Thyroid gland (tissue), 4 donors: ENCODE results near the gene C9orf50.

Experiments
- CTCF ChIP-seq, 6 experiments: fragments of 200-600 bp in 3 of 6; fragments of 450-650 bp in 3 of 6; sonication (generic) in 3 of 6; IDR thresholded peaks; one replicate each; pipeline ENCODE4 v1.5.1; 2016 to 2019; ENCODE audit warnings: antibody characterized with exemption in 6 of 6, mild to moderate bottlenecking in 2 of 6, inconsistent platforms in 1 of 6, moderate library complexity in 1 of 6
- POLR2A ChIP-seq, 2 donors: fragments of 450-650 bp; IDR thresholded peaks; one replicate each; pipeline ENCODE4 v1.6.1; 2017; ENCODE audit warnings: antibody characterized with exemption in 2 of 2, mild to moderate bottlenecking in 2 of 2, moderate library complexity in 1 of 2

- peak; percentile 36 to 99 (median 94) for TF ChIP-seq CTCF (IDR thresholded peaks at IDR 0.05)
- peak in 1 of 2 donors; percentile 10 for TF ChIP-seq POLR2A (IDR thresholded peaks at IDR 0.05)
These were observed 10.2 kb downstream of the C9orf50 start for GRCh38 chr9:129610473-129611306.
